Fibroblast of lung (primary cell): ENCODE data around the gene ARHGAP6. TPM values are rescaled to one million over a fixed set of nuclear protein-coding genes. Genes with fewer than 3 reads are reported as not detected.
A peak's percentile ranks its signal among the peaks of the same experiment; 100 is the strongest.

Source experiments
- DNase-seq, 2 donors: peaks; one replicate each; pipeline versions ENCODE4 v3.0.0 to v3.0.0-alpha.2; 2010; ENCODE audit warnings: low read depth in 2 of 2
- H2AFZ ChIP-seq: 2 replicates; pipeline ENCODE4 v1.5.1; 2012; ENCODE audit warnings: low read length, control low read depth, inconsistent platforms
- H3K27ac ChIP-seq: 2 replicates; pipeline ENCODE4 v1.5.1; 2011; ENCODE audit warnings: low read length, control low read depth; ENCODE audit not compliant: insufficient read depth
- H3K27me3 ChIP-seq: 2 replicates; pipeline ENCODE4 v1.5.1; 2011; ENCODE audit warnings: mild to moderate bottlenecking, low read length; ENCODE audit not compliant: control insufficient read depth, insufficient read depth
- H3K36me3 ChIP-seq: 2 replicates; pipeline ENCODE4 v1.5.1; 2011; ENCODE audit warnings: low read length; ENCODE audit not compliant: control insufficient read depth, insufficient read depth
- H3K4me1 ChIP-seq: 2 replicates; pipeline ENCODE4 v1.5.1; 2011; ENCODE audit warnings: low read length; ENCODE audit not compliant: control insufficient read depth, insufficient read depth; ENCODE audit errors: extremely low read depth
- H3K4me2 ChIP-seq: 2 replicates; pipeline ENCODE4 v1.5.1; 2011; ENCODE audit warnings: low read length, control low read depth; ENCODE audit not compliant: insufficient read depth; ENCODE audit errors: extremely low read depth
- H3K4me3 ChIP-seq, 4 experiments: fragments of 200-600 bp in 1 of 4; sonication (generic) in 1 of 4; replicated peaks in 1 of 4; 2 replicates each; pipeline ENCODE4 v1.5.1; 2011 to 2016; ENCODE audit warnings: low read length in 4 of 4, low read depth in 3 of 4, mild to moderate bottlenecking in 3 of 4, control low read depth in 2 of 4, inconsistent platforms in 1 of 4, mixed read lengths in 1 of 4; ENCODE audit not compliant: insufficient read depth in 1 of 4; ENCODE audit errors: control extremely low read depth in 1 of 4
- H3K79me2 ChIP-seq: 2 replicates; pipeline ENCODE4 v1.5.1; 2012; ENCODE audit warnings: mild to moderate bottlenecking, low read length, inconsistent platforms; ENCODE audit not compliant: control insufficient read depth, insufficient read depth
- H3K9ac ChIP-seq: 2 replicates; pipeline ENCODE4 v1.5.1; 2011; ENCODE audit warnings: mild to moderate bottlenecking, low read length, control low read depth; ENCODE audit not compliant: insufficient read depth
- H3K9me3 ChIP-seq: 2 replicates; pipeline ENCODE4 v1.5.1; 2012; ENCODE audit warnings: low read depth, low read length; ENCODE audit not compliant: control insufficient read depth, insufficient read depth
- H4K20me1 ChIP-seq: 2 replicates; pipeline ENCODE4 v1.5.1; 2011; ENCODE audit warnings: low read length; ENCODE audit not compliant: control insufficient read depth, insufficient read depth; ENCODE audit errors: extremely low read depth
- CTCF ChIP-seq, 2 donors: IDR thresholded peaks in 1 of 2; conservative IDR thresholded peaks in 1 of 2; 1 replicate in 1 of 2; 2 replicates in 1 of 2; pipeline ENCODE4 v1.5.1; 2011 to 2012; ENCODE audit warnings: low read length in 2 of 2, control low read depth in 1 of 2, inconsistent platforms in 1 of 2, low read depth in 1 of 2, mild to moderate bottlenecking in 1 of 2
- EZH2 ChIP-seq: IDR thresholded peaks from 2 replicates; pipeline ENCODE4 v1.5.1; 2012; ENCODE audit warnings: low read length, control low read depth, mild to moderate bottlenecking; ENCODE audit errors: missing control alignments
- polyA plus RNA-seq, 2 donors: library from polyadenylated mRNA; depleted of rRNA in 1 of 2; stranded (reverse) in 1 of 2; unstranded in 1 of 2; fragments of >200 nt; gene quantifications; 2 replicates each; pipeline ENCODE4 v1.2.1, GENCODE V29; 2011 to 2012; ENCODE audit warnings: missing spikeins in 1 of 2
- total RNA-seq: library from RNA; depleted of rRNA; stranded (reverse); fragments of >200 nt; gene quantifications from 2 replicates; pipeline ENCODE4 v1.2.1, GENCODE V29; 2014

The ARHGAP6 gene
- total and polyA plus RNA-seq, 2 donors (not counting 1 experiment from before 2014, with no cell fraction given), result 5.9 to 11.7 TPM

GRCh38 chrX:11472879-11473278 is 192.8 kb downstream of the ARHGAP6 start:
- Histone ChIP-seq H3K27ac (no peak overlapping the region), H3K9me3 (no peaks in the 10 kb centered on the region), H3K36me3 (no peaks in the 10 kb centered on the region), H3K4me3 (no peak overlapping the region), H3K79me2 (no peaks in the 10 kb centered on the region), H3K4me2 (no peak overlapping the region), H3K27me3 (no peaks in the 10 kb centered on the region), H2AFZ (no peak overlapping the region), H3K9ac (no peak overlapping the region), H3K4me1 (no peaks in the 10 kb centered on the region), H4K20me1 (no peaks in the 10 kb centered on the region)
- no peak for DNase-seq
- TF ChIP-seq CTCF (conservative IDR thresholded peaks at IDR 0.05 in 1 of 2, IDR thresholded peaks at IDR 0.05 in 1 of 2; ENCODE audit: low read depth in 1 of 2, low read length in 2 of 2), result no peak
- no peak for TF ChIP-seq EZH2

- Histone ChIP-seq H3K4me3 (no peak overlapping the region), H3K27me3 (no peaks in the 10 kb centered on the region), H2AFZ (no peak overlapping the region), H3K4me1 (no peaks in the 10 kb centered on the region), H3K9me3 (no peaks in the 10 kb centered on the region), H4K20me1 (no peaks in the 10 kb centered on the region), H3K9ac (no peak overlapping the region), H3K4me2 (no peak overlapping the region), H3K79me2 (no peaks in the 10 kb centered on the region), H3K36me3 (no peaks in the 10 kb centered on the region), H3K27ac (no peak overlapping the region)
- TF ChIP-seq EZH2, result no peak
- TF ChIP-seq CTCF (conservative IDR thresholded peaks at IDR 0.05 in 1 of 2, IDR thresholded peaks at IDR 0.05 in 1 of 2; ENCODE audit: low read depth in 1 of 2, low read length in 2 of 2), result no peak
- DNase-seq, result peak in 1 of 2 donors; percentile 16
Observed at GRCh38 chrX:11472381-11472780, 193.3 kb downstream of the ARHGAP6 start.

- H3K79me2 ChIP-seq, result no peaks in the 10 kb centered on the region
- no peaks in the 10 kb centered on the region for H3K27me3 ChIP-seq
- peak overlapping the region; percentile 68 for H3K4me2 ChIP-seq
- H3K27ac ChIP-seq, result no peak overlapping the region
- no peaks in the 10 kb centered on the region for H4K20me1 ChIP-seq
- H3K9me3 ChIP-seq, result no peaks in the 10 kb centered on the region
- no peak overlapping the region for H3K4me3 ChIP-seq
- H3K36me3 ChIP-seq, result no peaks in the 10 kb centered on the region
- DNase-seq, result peak; percentile 84 to 94
- H3K4me1 ChIP-seq, result no peaks in the 10 kb centered on the region
- no peak overlapping the region for H3K9ac ChIP-seq
- TF ChIP-seq EZH2, result no peak
- TF ChIP-seq CTCF (conservative IDR thresholded peaks at IDR 0.05 in 1 of 2, IDR thresholded peaks at IDR 0.05 in 1 of 2; ENCODE audit: low read depth in 1 of 2, low read length in 2 of 2), result no peak
- no peak overlapping the region for H2AFZ ChIP-seq
Observed at GRCh38 chrX:11470250-11470974, 195.3 kb downstream of the ARHGAP6 start.
